Hepatocyte (in vitro differentiated cells): ENCODE measurements around the gene AVPR2. TPM values are rescaled to one million over a fixed set of nuclear protein-coding genes. Genes with fewer than 3 reads are reported as not detected.

Experiments
- DNase-seq: peaks from one replicate; pipeline ENCODE4 v3.0.0-alpha.2; 2016; ENCODE audit warnings: low spot score
- H2AFZ ChIP-seq: fragments of 200-600 bp; sonication (generic); 2 replicates; pipeline ENCODE4 v1.6.0; 2016; ENCODE audit warnings: antibody characterized with exemption, mild to moderate bottlenecking
- H3K27ac ChIP-seq: fragments of 200-600 bp; sonication (generic); 2 replicates; pipeline ENCODE4 v1.5.1; 2016; ENCODE audit warnings: mild to moderate bottlenecking
- H3K27me3 ChIP-seq: fragments of 200-600 bp; sonication (generic); 2 replicates; pipeline ENCODE4 v1.6.1; 2016
- H3K36me3 ChIP-seq: fragments of 200-600 bp; sonication (generic); replicated peaks from 2 replicates; pipeline ENCODE4 v1.5.1; 2016; ENCODE audit warnings: low read depth; ENCODE audit not compliant: insufficient read depth
- H3K4me1 ChIP-seq: fragments of 200-600 bp; sonication (generic); 2 replicates; pipeline ENCODE4 v1.5.1; 2016; ENCODE audit warnings: mild to moderate bottlenecking, moderate library complexity; ENCODE audit not compliant: insufficient read depth
- H3K4me2 ChIP-seq: fragments of 200-600 bp; sonication (generic); 2 replicates; pipeline ENCODE4 v1.6.0; 2016
- H3K4me3 ChIP-seq: fragments of 200-600 bp; sonication (generic); 2 replicates; pipeline ENCODE4 v1.5.1; 2016; ENCODE audit warnings: mild to moderate bottlenecking
- H3K79me2 ChIP-seq: fragments of 200-600 bp; sonication (generic); 2 replicates; pipeline ENCODE4 v1.6.0; 2017; ENCODE audit warnings: mild to moderate bottlenecking
- H3K9me2 ChIP-seq: fragments of 200-600 bp; sonication (generic); replicated peaks from 2 replicates; pipeline ENCODE4 v1.6.0; 2017; ENCODE audit warnings: mild to moderate bottlenecking; ENCODE audit not compliant: insufficient read depth
- H3K9me3 ChIP-seq: fragments of 200-600 bp; sonication (generic); 2 replicates; pipeline ENCODE4 v1.5.1; 2016; ENCODE audit warnings: low read depth, mild to moderate bottlenecking
- H4K20me1 ChIP-seq: fragments of 200-600 bp; sonication (generic); 2 replicates; pipeline ENCODE4 v1.6.0; 2016; ENCODE audit warnings: mild to moderate bottlenecking; ENCODE audit not compliant: insufficient read depth, poor library complexity, severe bottlenecking
- EZH2 ChIP-seq: fragments of 200-600 bp; sonication (generic); IDR thresholded peaks from 2 replicates; pipeline ENCODE4 v1.6.1; 2016; ENCODE audit warnings: antibody characterized with exemption, mild to moderate bottlenecking, borderline replicate concordance
- EZH2phosphoT487 ChIP-seq: fragments of 200-600 bp; sonication (generic); IDR thresholded peaks from one replicate; pipeline ENCODE4 v1.6.1; 2018; ENCODE audit warnings: antibody characterized with exemption, mild to moderate bottlenecking, low read depth, moderate library complexity; ENCODE audit not compliant: unreplicated experiment, severe bottlenecking
- WGBS: methylation state at CpG from one replicate; pipeline ENCODE4 v1.1.6; 2016; ENCODE audit warnings: low lambda C conversion rate; ENCODE audit errors: missing lambda C conversion rate; 5-methylcytosine and 5-hydroxymethylcytosine counted together
- polyA plus RNA-seq: library from polyadenylated mRNA; unstranded; fragments of >200 nt; fragmentation: Nextera tagmentation; extraction: Ambion mirVana; gene quantifications from 2 replicates; pipeline ENCODE4 v1.2.1, GENCODE V29; 2016
- total RNA-seq: library from RNA; depleted of rRNA; stranded (reverse); fragments of >200 nt; gene quantifications from 2 replicates; pipeline ENCODE4 v1.2.3, GENCODE V29; 2014
- TF ChIP-seq, protein P1 (sequence below): fragments of 200-600 bp; sonication (generic); IDR thresholded peaks from 2 replicates; pipeline ENCODE4 v1.5.1; 2016; ENCODE audit warnings: antibody characterized with exemption, mild to moderate bottlenecking; ENCODE audit not compliant: poor library complexity

Gene AVPR2
- total and polyA plus RNA-seq, 2 experiments from 2014 or later: not detected

GRCh38 chrX:153871451-153871850 lies 33.0 kb upstream of the AVPR2 start:
- Histone ChIP-seq H3K79me2 (no peaks in the 10 kb centered on the region), H3K9me3 (no peaks in the 10 kb centered on the region), H3K9me2 (no peaks in the 10 kb centered on the region), H4K20me1 (no peaks in the 10 kb centered on the region), H3K27ac (no peak overlapping the region), H3K36me3 (no peaks in the 10 kb centered on the region), H3K4me2 (no peak overlapping the region), H2AFZ (no peak overlapping the region), H3K4me1 (no peaks in the 10 kb centered on the region), H3K4me3 (no peak overlapping the region), H3K27me3 (no peaks in the 10 kb centered on the region)
- TF ChIP-seq EZH2 (no peak), EZH2phosphoT487 (no peak)
- TF ChIP-seq, protein P1, sequence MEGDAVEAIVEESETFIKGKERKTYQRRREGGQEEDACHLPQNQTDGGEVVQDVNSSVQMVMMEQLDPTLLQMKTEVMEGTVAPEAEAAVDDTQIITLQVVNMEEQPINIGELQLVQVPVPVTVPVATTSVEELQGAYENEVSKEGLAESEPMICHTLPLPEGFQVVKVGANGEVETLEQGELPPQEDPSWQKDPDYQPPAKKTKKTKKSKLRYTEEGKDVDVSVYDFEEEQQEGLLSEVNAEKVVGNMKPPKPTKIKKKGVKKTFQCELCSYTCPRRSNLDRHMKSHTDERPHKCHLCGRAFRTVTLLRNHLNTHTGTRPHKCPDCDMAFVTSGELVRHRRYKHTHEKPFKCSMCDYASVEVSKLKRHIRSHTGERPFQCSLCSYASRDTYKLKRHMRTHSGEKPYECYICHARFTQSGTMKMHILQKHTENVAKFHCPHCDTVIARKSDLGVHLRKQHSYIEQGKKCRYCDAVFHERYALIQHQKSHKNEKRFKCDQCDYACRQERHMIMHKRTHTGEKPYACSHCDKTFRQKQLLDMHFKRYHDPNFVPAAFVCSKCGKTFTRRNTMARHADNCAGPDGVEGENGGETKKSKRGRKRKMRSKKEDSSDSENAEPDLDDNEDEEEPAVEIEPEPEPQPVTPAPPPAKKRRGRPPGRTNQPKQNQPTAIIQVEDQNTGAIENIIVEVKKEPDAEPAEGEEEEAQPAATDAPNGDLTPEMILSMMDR: no peak
- no peak for DNase-seq
- WGBS: 55% methylated on average over 6 of the region's 6 CpGs

DNA sequence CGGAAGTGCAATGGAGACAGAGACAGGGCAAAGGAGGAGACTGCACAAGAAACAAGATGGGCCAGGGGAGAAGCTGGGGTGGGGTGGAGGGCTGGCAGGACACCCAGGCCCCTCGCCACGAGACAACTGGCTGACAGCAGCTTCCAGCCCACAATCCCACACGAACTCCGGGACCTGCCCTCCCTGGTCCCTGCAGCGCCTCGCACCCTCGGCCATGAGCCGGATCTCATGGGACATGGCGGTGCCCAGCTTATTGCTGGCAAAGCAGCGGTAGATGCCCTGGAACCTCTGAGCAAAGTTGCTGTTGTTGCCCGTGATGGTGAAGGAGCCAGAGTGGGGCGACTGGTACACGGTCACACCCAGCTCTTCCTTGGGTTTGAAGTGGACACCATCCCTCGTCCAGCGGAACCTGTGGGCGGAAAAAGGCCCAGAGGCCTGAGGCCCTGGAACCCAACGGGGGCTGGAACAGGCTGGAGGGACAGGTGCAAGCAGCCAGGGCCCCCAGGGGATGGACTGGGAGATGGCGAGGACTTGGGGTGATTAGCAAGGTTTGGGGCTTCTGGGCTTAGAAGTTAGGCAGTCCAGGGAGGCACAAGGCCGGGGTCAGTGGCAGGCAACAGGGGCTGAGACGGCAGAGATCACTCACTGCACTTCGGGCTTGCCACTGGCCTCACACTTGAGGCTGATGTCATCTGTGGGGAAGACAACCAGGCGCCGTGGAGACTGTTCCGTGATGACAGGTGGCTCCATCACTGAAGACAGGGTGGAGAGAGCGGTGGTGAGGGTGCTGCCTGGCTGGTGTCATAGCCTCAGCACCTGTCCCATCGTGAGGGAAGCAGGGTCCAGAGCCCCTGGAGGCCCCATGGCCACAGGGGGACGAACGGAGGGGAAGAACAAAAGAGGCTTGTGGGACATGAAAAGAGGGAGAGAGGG lies 32.3 kb upstream of the AVPR2 start:
- Histone ChIP-seq H2AFZ (no peak overlapping the region), H3K36me3 (no peaks in the 10 kb centered on the region), H3K27me3 (no peaks in the 10 kb centered on the region), H3K9me2 (no peaks in the 10 kb centered on the region), H3K79me2 (no peaks in the 10 kb centered on the region), H3K9me3 (no peaks in the 10 kb centered on the region), H4K20me1 (no peaks in the 10 kb centered on the region), H3K27ac (no peak overlapping the region), H3K4me2 (no peak overlapping the region), H3K4me1 (no peaks in the 10 kb centered on the region), H3K4me3 (no peak overlapping the region)
- TF ChIP-seq EZH2 (no peak), EZH2phosphoT487 (no peak)
- TF ChIP-seq, protein P1: no peak
- 82% methylated on average over 28 of the region's 29 CpGs for WGBS
- no peak for DNase-seq

GRCh38 chrX:153873282-153874084 lies 31.0 kb upstream of the AVPR2 start:
- TF ChIP-seq EZH2phosphoT487 (no peak), EZH2 (no peak)
- TF ChIP-seq, protein P1: no peak
- Histone ChIP-seq H3K27ac (no peak overlapping the region), H2AFZ (no peak overlapping the region), H4K20me1 (no peaks in the 10 kb centered on the region), H3K9me2 (no peaks in the 10 kb centered on the region), H3K79me2 (no peaks in the 10 kb centered on the region), H3K36me3 (no peaks in the 10 kb centered on the region), H3K9me3 (no peaks in the 10 kb centered on the region), H3K4me3 (no peak overlapping the region), H3K27me3 (no peaks in the 10 kb centered on the region), H3K4me2 (no peak overlapping the region), H3K4me1 (no peaks in the 10 kb centered on the region)
- 39% methylated on average over 7 of the region's 7 CpGs for WGBS
- DNase-seq: no peak
